ENCODE results near the gene SLAMF9.

GRCh38 chr1:159924791-159925718 lies 29.0 kb downstream of the SLAMF9 start, which contains the start of gene TAGLN2:
- no peak for TF ChIP-seq CTCF (conservative IDR thresholded peaks at IDR 0.05; ENCODE audit: low read depth, low read length)
- TF ChIP-seq EZH2 (IDR thresholded peaks at IDR 0.05; ENCODE audit: borderline replicate concordance, low read depth, low read length, poor library complexity, severe bottlenecking) = no peak
